ENCODE results near the gene ACOT7.

Gene ACOT7

DNA sequence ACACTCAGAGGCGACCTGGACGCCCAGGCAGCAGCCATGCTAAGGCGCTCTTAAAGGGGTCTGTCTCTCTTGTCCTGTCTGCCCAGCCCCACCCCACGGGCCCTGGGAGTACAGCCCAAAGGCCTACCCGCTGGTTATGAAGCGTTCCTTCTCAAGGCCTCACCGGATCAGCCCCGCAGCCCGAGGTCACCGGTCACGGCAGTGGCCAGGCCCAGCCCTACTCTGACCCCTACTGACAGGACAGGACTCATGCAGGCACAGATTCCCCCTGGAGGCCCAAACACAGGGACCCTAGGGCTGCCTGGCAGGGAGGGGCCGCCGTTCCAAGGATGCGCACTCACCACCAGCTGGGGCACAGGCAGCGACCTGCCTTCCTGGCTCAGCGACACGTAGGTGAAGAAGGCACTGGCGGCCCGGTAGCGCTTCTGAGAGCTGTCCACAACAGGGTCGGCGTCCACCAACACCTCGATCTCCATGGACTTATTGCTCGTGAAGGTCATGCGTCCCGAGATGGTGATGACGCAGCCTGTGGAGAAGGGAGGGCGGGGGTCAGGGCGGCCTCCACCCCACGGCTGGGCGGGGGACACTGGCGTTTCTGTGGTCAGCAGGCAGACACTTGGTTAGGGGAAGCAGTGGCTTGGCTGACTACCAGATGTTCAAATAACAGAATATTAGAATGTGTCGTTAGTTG is 112.7 kb downstream of the ACOT7 start:
- DNase-seq = no peak

DNA sequence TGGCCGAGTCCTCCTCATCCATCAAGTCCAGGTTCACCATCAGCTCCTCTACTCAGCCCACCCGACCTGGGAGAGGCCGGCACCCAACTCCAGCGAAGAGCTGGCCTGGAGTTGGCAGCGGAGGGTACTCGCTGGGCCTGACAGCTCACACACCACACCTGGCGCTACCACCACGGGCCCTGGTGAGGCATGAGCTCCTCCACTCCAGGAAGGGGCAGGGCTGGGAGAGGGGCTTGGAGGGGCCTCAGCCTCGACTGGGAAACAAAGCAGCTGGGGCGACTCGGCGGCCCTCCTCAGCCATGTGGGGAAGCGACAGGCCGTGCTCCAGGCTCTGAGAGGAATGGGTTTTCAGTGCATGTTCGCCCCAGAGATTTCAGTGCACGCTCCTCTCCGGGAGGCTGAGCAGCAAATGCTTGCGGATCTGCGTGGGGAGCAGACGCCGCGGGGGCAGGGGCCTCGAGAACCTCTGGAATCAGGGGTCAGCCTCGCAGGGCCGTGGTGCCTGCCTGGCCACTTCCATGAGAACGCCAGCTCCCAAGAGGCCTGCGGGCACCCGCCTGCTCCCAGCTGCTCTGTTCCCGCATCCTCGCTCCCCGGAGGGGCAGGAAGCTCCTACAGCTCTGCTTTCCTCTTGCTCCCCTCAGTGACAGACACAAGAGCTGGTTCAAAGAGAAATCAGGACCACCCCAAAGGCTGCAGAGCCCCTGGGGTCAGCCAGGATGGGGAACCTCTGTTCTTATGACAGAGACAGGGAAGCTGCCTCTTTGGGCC is 113.8 kb downstream of the ACOT7 start:
- no peak for DNase-seq

DNA sequence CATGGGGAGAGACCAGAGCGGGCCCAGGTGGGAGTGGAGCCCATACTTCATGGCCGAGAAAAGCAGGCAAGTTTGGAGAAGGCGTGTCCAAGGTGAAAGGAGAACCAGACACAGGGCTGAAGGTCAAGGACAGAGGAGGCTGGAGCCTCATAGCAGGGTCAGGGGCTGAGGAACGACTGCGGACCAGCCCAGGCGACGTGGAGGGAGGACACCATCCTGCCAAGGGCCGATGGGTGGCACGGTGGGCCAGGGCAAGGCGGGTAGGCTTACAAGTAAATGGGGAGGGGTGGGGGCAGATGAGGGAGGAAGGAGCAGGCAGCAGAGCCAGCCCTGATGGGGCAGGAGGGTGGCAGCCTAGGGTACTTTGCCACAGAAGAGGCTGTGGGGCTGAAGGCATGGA is 114.5 kb downstream of the ACOT7 start:
- DNase-seq = no peak

DNA sequence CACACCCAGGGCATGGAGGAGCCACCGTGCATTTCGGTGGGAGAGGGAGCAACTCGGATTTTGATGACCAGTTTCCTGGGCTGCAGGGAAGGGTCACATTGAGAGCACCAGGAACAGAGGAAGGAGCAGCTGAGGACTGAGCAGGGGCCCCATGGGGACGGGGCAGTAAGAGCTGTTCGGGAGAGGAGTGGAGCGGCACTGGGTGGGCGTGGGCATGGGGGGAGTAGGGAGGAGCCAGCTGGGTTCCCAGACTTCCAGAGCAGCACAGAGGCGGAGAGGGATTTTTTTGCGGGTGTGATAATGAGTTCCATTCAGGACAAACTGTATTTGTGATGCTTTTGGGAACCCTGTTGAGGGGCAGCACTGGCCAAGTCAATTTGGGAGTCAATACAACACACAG is 115.3 kb downstream of the ACOT7 start:
- DNase-seq = no peak

DNA sequence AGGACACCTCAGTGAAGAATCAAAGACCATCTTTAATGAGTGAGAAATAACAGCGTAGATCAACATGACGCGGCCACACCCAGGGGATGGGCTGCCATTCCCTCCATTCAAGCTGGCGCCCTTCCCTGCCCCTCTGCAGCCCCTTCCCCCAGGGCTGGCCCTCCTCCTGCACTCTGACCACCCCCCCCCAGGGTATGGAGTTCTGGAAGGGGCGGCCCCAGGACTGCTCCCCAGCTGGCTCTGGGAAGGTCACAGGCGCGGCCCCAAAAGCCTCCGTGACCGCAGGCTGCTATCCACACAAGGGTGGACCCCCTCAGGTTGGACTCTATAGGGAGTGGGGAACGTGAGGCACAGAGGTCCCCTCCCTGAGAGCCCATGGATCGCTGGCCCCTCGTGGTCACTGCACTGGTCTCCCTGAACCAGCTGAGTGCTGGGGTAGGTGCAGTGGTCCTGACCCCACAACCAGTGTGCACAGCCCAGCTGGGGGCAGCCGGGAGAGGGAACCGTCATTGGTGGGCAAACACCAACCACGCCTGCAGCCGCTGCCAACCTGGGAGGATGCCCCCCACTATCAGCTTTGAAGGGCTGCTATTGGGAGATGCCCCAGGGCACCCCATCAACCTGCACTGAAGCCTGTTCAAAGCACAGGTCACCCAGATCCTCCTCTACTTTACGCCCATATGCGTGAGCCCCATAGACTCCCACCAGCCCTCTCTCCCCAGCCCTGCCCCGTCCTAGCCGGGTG is 116.6 kb downstream of the ACOT7 start:
- DNase-seq = no peak

DNA sequence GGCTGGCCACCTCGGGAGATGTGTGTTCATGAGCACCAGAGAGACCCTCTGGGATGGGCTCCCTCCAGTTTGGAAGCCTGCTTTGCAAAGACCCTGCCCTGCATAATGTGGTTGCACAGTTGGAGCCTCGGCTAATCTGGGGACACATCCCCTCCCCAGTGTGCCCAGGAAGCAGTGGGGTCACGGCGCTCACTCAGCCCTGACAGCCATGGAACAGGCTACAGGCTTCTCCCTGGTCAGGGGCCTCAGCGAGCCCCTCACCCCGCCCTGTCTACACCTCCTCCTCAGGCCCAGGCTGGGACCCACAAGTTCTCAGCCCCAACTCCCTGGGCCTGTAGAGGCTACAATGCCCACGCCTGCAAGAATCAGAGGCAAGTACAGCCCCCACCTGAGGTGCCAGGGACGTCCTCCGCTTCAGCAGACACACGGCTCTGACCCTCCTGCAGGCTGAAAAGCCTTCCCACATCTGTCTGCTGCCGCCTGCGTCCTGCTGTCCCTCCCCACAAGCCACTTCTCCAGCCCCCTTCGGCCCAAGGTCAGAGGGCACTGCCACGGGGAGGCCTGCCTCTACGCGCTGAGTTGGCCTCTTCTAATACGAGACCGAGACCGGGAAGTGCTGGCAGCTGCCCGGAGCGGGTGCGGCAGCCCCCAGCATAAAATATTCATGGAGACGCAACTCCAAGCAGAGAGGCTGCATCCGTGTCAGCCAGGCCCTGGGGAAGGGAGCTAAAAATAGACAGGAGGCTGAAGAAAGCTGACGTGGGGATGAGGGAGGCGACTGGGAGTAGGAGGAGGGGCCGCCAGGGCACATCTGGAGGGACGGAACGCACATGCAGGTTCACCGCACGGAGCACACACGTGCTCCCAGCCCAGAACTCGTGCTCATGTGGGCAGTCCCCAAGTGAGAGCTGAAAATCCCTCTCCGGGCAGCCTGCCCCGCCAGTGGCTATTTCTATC is 117.5 kb downstream of the ACOT7 start:
- no peak for DNase-seq

DNA sequence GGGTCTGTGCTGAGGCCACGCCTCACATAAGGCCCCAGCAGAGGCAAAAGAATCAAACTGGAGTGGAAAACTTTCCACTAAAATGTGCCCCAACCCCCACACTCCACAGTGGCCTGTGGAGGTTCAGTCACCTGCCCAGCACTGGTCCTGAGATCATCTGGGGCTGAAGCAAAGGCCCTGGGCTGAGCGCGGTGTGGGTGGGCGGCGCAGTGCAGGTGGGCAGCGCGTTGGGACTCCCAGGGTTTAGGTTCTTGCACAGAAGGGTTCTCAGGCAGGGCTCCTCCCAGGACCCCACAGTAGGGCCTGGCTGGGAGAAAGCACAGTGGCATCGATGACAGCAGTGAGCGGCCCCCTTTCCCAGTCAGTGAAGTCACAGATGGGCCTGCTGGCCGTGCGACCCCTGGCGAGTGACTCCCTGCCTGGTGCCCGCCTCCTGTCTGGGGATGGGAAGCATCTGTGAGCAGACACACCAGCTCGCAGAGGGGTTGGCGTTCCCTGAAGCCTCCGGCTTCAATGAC is 118.9 kb downstream of the ACOT7 start:
- no peak for DNase-seq

DNA sequence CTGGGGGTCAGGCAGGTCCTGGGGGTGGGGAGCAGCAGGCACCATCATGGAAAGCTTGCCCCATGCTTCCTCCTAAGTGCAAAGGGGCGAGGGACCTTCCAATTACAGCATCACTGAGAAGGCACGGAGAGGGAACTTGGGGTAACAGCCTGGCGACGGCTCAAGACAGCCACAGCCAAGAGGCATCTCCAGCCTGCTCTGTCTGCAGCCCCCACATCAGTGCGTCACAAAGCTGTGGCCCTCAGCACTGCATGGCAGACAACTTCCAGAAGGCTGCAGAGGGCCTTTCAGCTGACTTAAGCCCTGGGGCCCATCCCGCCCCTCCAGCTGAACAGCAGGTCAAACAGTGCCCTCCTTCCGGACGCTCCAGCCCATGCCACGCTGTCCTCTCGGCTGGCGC is 119.5 kb downstream of the ACOT7 start:
- no peak for DNase-seq

DNA sequence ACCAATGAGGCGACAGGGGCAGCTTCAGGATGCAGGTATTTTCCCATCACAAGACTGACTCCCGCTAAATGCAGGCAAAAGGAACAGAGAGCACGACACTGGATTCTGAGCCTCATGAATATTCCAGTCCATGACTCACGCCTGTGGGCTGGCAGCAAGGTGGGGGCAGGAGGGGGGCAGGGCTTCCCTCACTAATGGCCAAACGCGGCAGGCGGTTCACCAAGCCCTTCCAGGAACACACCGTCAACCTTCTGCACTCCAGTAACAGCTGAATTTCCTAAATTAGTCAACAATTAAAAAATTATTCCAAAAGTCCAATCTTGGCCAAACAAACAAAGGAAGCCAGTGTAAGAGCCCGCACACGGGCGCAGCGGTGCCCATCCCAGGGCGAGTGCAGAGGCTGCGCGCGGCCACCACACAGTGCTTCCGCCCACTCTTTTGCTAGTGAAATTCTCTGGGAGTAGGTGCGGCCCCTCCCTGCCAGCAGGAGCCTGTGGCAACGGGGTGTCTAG is 120.1 kb downstream of the ACOT7 start:
- DNase-seq = no peak

DNA sequence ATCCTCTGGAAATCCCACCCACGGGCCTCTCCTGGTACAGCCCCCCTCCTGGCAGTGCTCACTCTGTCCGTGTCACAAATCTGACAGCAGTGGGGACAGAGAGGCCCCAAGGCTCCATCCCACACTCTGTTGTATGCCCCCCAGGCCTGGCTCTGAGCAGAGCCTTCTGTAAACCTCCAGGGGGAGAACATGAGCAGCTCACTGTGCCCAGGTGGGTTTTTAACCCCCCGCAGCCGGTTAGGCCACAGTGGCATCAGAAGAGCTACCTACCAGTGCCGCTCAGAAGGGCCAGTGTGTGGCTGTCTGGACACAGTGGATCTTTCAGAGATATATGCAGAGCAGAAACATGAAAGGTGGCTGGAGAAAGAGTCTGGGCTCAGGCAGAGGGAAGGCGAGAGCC is 120.7 kb downstream of the ACOT7 start:
- DNase-seq = no peak

DNA sequence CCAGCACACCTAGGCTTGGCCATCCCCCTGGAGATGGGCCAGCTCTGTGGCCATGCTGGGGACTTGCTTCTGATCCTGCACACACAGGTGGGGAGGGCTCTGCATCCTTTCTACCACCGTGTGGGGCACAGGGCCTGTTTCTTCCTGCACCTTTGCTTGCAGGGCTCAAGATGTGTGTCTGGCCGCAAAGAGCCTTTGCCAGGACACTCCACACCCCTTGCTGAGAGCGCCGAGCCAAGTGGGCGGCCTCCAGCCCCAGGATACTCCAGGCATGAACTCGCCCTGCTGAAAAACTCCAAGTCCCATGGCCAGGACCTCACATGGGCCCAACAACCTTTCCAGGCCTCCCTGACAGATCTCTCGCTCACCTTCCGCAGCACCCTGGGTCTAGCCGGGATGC is 121.1 kb downstream of the ACOT7 start:
- DNase-seq = no peak

DNA sequence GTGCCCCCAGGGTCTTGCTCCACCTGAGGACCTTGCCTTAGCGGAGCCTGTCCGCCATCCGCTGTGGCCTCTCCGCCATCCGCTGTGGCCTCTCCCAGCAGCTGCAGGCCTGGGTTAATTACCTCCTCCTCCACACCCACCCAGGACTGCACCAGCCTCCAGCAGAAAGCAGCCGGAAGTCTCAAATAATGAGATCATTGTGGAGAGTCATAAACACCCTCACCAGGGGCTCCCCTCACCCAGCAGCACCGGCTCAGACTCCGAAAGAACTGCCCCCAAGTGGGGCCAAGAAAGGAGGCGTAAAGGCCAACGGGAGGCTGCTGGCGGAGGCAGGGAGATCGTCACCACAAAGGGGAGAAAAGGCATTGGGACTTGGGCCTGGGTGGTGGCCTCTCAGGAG is 122.0 kb downstream of the ACOT7 start:
- no peak for DNase-seq

DNA sequence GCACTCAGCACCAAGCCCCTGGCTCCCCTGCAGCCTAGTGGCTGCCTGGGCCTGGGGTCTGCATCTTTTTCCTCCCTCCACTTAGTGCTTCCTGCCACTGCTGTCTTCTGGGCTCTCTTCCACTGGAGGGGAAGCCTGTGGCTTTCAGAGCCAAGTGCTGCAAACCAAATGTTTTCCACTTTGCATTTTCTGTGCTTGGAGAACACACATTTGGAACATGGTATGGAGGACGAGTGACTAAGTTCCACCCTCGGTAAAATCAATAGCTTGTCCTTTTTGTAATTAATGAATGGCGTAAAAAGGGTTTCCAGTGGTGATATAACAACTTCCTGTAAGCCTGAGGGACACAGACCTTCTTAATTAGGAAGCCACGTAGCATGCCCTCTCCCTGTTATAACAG is 122.6 kb downstream of the ACOT7 start:
- DNase-seq = no peak

DNA sequence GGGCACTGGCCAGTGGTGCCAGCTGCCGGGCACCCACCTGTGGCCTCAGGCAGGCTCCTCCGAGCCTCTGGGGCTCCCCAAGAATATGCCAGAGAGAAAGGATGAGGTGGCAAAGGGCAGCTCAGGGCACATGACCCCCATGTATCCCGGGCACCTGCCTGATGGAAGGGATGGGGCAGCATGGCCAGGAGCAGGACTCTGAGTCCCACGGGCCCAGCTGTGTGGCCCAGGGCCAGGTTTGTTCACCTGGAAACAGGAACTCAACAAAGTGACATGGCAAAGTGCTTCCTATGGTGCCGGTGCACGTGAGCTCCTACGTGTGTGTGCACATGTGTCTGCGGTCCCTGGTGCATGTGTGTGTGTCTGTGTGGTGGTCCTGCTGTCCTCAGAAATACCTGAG is 123.2 kb downstream of the ACOT7 start:
- no peak for DNase-seq

DNA sequence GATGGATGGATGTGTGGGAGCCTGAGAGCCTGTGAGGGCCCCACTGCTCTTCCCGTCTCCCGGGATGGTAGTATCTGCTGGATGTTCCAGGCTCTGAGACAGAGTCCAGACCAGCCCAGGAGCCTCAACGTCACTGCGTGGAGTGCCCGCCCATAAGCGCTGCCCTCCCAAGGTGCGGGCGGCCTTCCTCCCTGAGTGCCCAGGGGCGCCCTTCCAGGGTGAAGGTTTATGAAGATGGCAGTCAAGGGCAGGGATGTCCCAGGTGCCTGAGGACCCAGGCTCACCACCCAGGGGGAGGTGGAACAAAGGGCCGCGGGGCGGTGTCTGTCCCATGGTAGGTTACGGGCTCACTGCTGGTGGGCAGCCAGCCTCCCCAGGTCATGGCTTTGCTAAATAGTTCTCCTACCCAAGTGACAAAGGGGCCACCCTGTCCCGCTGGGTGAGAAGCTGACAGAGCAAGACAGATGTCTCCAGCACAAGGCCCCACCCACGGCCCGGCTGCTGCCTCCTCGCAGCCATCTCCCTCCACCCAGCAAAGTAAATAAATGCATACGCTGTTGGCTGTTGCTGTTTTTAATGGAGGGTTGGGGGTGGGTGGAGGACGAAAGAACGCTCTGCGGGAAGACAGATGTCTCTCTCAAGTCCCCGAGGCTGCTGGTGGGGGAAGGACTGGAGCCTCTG is 123.7 kb downstream of the ACOT7 start:
- DNase-seq = no peak

DNA sequence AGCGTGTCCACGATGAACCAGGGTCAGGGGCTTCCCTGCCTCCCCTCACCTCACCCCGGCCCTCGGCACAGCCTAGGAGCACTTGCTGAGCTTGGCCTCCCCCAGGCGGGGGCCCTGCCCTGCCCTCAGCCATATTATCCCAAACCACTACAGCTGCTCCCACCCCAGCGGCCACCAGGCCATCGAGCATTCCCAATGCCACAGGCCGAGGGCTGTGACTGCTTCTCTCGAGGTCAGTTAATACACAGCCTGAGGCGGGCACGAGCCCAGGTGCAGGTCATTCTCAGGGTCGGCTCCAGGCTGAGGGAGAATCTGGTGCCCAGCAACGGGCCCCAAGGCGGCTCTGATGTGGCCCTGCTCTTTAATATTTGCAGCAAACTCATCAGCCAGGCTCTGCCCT is 124.3 kb downstream of the ACOT7 start:
- no peak for DNase-seq

DNA sequence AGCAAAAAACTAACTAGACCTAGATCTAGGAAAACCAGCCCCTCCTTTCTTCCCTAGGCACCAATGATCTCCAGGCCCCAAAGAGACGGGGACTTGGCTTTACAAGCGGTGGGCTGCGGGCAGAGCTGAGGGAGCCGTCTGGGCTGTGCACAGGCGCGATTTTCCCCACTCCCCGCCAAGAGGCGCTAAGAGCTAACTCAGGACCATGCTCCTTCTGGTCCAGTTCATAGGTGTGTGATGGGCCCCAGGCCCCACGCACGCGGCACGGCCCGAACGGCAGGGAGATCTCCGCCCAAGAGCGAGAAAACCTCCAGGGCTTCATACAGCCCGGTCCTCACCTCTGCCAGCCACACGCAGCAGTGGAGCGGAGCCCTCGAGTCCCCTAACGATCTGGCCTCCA is 125.2 kb downstream of the ACOT7 start:
- DNase-seq = no peak

DNA sequence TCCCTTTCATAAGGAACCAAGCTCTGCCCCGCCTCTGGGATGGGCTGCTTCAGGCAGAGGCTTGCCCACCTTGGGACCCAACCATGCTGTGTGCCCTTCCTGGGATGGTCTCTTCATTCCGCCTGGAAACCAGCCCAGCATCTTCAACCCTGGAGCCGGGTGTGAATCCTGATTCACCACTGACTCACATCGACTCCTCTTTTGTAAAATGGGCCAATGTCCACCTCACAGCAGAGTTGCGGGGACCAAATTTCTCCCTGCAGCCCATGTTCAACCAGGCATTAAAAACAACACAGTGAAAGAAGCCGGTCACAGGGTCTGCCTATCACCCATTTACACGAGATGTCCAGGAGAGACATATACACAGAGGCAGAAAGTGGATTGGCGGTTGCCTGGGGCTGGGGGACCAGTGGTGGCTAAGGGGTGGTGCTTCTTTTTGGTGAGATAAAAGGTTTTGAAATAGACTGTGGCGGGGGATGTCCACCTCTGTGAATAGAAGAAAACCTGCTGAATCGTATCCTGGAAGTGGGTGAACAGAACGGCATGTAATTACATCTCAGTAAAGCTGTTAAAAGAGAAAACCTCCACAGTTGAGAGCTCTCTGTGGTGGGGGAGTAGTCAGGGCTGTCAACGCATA is 125.8 kb downstream of the ACOT7 start:
- DNase-seq = no peak

DNA sequence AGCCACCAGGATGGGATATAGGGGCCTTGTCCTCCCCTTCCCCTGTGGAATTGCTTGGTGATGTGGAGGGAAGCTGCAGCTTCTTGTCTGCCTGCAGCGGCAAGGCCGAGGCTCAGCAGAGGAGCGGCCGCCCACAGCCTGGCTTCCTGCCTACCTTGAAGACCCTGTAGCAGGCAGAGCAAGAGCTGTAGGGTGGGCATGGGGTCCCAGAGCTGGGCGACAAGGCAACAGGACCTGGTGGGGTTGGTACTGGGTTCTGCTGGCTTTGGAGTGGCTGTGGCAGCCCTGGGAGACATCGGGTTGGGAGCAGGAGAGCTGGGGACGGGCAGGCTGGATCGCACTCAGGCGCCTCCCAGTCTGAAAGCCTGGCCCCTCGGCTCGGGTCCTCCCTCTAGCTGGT is 126.9 kb downstream of the ACOT7 start:
- DNase-seq = no peak

DNA sequence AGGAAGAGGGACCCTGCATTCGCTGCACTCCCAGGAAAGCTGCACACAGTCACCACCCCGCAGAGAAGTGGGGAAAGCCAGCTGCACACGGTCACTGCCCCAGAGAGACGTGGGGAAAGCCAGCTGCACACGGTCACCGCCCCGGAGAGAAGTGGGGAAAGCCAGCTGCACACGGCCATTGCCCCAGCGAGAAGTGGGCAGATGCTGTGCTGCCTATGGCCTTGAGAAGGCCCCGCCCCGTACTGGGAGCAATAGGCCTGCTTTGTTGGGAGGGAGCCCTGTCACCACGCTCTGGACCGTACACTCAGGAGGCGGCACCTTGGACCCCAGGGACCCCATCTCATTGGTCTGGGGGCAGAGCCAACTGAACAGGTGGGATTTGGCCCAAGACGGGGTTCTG is 128.4 kb downstream of the ACOT7 start:
- no peak for DNase-seq

DNA sequence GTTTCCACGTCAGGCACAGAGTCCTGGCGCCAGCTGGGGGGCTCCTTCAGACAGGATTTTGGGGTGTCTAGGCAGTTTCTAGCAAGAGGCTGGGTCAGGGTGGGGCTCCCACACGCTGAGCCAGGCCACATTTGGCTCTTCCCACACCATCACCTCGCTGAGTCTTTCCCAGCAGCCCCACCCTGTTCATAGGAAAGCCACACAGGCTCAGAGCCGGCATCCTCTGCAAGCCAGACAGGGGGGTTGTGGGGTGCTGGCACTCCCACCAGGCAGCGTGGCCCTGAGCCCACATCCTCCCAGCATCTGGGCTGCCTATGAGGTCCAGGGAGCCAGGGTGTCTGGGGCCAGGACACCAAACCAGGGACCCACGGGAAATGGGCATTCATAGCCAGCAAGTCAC is 129.9 kb downstream of the ACOT7 start:
- no peak for DNase-seq

Data from activated gamma-delta T cell (primary cell).